GM18499 (cell line): Measurements from ENCODE around the gene OTOG.
"Not testable (repeated sequence)": the region's sequence is repeated elsewhere in the genome, so short reads cannot be mapped to it uniquely, and the experiment has no call there.

Source experiments
- ATAC-seq: cut with Tn5 transposase; IDR thresholded peaks from one replicate; pipeline ENCODE4 v1.9.1; 2021; ENCODE audit warnings: moderate number of reproducible peaks; ENCODE audit not compliant: insufficient read depth, unreplicated experiment

The OTOG gene

DNA sequence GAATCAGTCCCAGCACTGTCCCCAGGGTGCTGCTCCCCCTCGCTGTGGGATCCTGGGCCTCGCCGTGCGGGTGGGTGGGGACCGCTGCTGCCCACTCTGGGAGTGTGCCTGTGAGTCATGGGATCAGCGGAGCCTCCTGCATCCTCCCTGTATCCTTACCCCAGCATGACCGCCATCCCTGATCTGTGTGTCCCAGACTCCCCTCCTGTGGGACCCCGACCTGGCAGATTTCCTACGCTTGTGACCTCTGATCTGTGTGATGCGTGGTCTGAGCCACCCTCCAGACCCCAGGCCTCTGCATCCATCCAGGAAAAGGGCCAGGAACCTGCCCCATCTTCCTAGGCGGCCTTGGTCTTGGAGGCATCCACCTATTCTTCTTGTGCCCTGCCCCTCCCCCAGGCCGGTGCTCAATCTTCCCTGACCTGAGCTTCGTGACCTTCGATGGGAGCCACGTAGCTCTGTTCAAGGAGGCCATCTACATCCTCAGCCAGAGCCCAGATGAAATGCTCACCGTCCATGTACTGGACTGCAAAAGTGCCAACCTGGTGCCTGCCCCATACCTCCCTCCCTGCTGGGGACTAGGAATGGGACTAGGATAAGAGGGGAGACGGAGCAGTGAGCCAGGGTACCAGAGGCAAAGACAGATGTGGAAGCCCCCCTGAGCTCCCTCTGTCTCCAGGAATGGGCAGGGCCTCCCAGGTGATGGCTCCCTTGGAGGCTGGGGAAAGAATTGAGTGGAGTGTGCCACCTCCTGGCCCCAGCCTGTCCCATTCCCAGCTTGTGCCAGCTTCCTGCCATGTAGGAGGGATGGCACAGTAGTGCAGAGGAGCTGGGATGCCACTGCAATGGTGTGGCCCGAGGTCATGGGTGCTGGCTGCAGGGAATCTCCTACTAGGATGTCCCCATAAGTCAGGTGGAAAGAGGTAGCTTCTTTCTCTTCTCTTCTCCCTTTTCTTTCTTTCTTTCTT lies 65.4 kb downstream of the OTOG start:
- no peak for ATAC-seq

DNA sequence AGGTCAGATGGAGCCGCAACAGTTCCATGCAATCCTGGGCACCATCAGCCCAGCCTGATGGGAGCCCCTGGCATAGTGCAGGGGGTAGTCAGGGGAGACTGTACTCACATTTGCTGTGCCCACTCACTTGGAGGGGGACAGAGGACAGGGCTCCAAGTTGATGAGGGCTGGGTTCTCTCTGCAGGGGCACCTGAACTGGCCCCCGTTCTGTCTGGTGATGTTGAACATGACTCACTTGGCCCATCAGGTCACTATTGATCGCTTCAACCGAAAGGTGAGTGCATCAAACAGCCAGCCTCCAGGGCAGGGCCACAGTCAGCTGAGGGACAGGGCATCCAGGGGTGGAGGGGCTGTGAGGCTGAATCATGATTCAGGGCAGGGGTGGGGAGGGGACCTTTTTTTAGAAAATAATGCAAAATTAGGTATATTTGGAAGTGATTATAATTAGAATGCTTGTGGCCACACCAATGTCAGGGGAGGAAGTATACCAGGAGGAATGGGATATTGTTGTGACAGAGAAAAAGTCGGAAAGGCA lies 66.4 kb downstream of the OTOG start:
- no peak for ATAC-seq

DNA sequence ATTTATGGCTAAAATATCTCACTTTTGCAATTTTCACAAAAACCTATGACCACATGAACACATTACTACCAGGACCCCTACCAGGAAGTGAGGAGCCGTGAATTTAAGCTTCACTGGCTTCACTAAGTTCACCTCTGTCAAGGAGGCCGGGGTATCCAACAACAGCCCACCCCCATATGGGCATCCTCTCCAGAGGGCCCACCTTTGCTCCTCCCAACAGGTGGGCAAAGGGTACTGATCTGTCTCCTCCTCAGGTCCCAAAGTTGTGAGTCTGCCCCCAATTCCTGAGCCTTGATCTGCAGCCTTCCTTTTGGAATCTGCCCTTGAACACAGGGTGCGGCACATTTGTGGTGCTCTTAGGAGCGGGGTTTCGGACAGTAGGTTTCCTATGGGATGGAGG lies 66.9 kb downstream of the OTOG start:
- no peak for ATAC-seq

DNA sequence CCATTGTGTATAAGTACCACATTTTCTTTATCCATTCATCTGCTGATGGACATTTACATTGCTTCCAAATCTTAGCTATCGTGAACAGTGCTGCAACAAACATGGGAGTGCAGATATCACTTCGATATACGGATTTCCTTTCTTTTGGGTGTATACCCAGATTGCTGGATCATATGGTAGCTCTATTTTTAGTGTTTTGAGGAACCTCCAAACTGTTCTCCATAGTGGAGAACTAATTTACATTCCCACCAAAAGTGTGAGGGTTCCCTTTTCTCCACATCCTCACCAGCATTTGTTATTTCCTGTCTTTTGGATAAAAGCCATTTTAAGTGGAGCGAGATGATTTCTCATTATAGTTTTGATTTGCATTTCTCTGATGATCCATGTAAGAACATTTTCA lies 75.7 kb downstream of the OTOG start:
- ATAC-seq, result not testable (repeated sequence)

DNA sequence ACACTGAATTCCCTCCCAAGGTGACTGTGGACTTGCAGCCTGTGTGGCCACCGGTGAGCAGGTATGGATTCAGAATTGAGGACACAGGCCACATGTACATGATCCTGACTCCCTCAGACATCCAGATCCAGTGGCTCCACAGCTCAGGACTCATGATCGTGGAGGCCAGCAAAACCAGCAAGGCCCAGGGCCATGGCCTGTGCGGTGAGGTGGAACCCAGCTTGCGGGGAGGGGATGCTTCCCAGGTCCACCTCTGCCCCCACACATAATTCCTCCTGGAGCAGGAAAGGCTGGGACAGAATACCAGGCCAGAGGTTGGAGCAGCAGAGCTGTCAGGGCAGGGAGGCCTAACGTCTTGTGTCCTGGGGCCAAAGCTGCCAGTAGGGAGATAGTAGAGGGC lies 82.1 kb downstream of the OTOG start:
- ATAC-seq, result no peak

DNA sequence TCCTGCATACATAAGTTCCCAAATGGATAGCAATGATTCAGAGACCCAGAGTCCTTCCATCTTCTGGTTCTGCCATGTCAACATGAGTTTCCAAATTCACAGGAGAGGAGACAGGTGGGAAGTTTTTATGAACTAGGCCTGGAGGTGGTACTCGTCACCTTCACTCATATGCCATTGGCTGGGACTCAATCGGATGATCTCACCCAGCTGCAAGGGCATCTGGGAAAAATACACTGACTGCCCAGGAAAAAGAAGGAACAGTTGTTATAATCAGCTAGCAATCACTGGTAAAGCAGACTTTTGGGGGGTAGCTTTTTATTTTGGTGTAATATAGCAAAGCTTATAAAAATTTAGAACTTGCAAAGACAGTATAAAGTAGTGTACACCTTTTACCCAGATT lies 83.9 kb downstream of the OTOG start:
- ATAC-seq, result no peak

DNA sequence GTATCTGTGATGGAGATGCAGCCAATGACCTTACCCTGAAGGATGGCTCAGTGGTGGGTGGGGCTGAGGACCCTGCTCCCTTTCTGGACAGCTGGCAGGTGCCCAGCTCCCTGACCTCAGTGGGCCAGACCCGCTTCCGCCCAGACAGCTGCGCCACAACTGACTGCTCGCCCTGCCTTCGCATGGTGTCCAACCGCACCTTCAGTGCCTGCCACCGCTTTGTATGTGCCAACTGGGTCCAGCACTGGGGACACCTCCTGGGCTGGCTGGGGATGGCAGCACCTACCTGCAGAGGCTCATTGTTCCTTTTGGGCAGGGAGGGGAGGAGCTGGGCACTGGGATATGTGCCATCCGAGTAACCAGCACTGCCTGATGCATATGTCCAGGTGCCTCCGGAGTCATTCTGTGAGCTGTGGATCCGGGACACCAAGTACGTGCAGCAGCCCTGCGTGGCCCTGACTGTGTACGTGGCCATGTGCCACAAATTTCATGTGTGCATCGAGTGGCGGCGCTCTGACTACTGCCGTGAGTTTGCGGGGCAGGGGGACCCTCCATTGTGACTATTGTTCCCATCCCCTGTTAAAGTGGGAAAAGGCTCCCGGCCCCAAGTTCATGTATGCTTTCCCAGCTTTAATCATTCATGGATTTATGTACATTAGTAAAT lies 84.8 kb downstream of the OTOG start:
- no peak for ATAC-seq

DNA sequence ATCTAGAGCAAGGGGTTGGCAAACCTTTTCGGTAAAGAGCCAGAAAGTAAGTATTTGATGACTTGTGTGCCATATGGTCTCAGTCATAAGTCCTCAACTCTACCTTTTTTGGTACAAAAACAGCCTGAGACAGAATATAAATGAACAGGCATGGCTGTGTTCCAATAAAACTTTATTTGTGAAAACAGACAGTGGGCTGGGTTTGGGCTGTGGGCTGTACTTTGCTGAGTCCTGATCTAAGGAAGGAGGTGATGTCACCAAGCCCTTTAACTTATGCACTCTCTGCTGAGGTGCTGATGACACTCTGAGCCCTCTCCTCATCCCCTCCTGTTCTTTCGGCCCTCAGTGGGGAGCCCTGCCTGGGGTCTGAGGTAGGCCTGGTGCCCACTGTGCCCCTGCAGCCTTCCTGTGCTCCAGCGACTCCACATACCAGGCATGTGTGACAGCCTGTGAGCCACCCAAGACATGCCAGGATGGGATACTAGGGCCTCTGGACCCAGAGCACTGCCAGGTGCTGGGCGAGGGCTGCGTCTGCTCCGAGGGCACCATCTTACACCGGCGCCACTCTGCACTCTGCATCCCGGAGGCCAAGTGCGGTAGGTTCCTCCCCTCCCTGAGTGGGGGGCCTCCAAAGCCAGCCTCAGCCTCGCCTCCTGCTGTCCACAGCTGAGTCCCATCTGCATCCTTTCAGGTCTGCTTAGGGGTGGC lies 86.4 kb downstream of the OTOG start:
- ATAC-seq, result no peak

DNA sequence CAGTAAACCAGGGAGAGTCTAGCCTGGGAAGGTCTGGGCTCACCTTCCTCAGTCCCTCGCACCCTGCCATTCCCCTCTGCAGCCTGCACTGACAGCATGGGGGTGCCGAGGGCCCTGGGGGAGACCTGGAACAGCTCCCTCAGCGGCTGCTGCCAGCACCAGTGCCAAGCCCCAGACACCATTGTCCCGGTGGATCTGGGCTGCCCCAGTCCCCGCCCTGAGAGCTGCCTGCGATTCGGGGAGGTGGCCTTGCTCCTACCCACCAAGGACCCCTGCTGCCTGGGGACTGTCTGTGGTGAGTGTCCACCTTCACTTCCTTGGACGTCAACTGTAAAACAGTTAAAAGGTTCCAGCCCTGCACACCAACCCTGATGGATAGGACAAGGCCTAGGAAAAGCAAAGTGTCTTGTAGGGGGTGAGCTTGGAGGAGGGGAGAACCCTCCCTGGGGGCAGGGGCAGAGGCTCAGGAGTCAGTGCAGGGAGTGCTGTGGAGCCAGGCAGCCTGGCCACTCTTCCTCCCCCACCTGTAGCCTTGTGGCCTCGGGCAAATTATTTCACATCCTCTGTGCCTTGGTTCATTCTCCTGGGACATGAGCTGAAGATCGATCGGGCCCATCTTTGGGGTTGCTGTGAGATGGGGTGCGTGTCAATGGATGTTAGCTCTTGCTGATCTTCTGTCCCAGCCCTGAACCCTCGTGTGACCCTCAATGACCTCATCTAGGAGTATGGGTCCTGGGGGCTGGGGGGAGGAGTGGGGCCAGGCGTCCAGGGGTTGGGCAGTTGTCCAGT lies 87.1 kb downstream of the OTOG start:
- no peak for ATAC-seq

DNA sequence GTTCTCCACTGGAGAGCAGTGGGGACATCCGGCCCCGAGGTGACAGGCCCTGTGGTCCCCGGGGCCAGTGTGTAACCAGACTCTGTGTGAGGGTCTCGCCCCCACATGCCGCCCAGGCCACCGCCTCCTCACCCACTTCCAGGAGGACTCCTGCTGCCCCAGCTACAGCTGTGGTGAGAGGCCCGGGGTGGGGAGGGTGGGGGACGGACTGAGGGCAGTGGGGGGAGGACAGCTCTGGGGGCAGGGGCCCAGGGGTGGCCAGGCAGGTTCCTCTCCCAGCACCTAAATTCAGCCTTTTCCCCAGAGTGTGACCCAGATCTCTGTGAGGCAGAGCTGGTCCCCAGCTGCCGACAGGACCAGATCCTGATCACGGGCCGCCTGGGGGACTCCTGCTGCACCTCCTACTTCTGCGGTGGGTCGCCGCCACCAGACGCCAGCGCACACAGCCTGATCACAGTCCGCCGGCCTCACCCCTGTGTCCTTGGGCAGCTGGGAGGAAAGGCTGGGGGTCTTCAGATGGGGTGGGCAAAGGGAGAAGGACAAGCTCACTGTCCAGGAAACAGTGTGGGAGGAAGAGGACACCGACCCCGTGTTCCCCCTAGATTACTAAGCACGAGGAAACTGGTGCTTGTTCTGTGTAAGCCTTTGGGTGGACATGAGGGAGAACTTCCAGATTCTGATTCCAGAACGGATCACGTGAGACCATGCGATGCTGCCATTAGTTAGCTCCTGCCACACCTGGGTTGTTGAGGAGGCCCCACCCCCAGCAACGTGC lies 87.9 kb downstream of the OTOG start:
- no peak for ATAC-seq

DNA sequence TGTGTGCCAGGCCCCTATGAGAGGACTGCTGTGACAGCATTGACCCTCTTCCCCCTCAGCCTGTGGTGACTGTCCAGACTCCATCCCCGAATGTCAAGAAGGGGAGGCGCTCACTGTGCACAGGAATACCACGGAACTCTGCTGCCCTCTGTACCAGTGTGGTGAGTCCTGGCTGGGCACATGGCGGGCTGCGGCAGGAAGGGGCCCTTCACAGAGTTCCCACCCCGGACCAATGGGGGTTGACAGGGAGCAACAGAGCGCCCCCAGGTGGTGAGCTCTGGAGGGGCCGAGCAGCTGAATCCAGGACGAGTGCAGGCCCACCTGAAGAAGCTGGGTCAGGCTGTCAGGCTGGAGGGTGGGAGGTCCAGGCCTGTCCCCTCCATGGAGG lies 88.5 kb downstream of the OTOG start:
- no peak for ATAC-seq

DNA sequence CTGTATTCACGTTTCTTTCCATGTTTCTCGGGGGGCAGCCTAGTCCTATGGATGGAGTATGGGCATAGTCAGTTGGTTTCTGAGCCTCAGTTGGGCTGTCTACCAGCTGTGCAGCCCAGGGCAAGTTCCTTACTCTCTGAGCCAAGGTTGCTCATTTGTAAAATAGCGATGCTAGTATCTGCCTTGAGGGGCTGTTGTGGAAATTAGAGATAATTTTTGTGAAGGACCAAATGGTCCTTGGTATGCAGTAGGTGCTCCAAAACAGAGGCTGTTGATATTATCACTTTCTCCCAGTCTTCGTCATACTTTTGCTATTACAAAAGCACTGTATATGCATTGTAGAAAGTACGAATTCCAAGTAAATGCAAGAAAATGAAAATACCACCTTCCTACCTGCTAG lies 89.7 kb downstream of the OTOG start:
- ATAC-seq, result no peak

DNA sequence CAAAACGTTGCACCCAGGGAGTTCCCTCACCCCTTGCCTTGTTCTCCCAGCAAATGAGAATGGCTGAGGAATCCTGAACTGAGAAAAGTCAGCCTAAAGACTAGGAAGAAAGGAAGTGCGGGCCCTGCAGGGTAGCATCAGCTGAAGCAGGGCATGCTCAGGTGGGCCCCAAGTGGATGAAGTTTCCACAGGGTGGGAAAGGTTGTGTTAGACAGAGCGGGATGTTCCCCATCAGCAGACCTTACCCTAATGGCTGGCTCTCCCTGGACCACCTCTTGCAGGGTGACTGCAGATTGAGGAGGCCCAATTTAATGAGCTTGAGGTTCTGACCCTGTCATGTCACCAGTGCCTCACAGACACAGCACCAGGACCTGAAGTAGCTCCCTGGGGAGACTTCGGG lies 90.8 kb downstream of the OTOG start:
- no peak for ATAC-seq

DNA sequence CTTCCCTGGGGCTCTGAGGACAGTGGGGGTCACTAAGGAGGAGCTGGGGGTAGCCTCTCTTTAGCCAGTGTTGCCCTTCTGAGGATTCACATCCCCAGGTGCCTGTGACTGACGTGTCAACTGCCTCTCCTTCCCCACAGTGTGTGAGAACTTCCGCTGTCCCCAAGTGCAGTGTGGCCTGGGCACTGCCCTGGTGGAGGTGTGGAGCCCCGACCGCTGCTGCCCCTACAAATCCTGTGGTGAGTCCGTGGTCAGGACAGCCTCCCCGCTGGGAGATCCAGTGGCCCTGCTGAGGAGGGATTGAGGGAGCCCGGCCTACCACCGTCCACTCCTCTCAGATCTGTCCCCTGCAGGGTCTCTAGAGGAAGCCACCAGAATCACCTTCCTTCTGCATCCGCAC lies 91.3 kb downstream of the OTOG start:
- no peak for ATAC-seq

DNA sequence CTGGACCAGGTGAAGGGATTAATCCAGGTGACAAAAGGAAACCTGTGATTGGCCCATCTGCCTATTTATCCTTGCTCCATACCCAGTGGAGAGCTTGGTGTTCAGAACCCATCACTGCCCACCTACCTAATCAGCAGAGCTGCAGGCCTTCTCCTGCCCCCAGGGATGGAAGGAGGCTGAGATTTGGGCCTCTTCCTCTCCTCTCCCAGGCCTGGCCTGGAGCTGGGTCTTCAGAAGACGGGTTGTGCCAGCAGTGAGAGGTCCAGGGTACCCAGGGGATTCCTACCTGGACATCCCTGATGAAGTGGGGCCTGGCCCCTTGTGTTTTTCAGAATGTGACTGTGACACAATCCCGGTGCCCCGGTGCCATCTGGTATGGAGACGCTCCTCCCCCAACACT lies 92.0 kb downstream of the OTOG start:
- ATAC-seq, result no peak

DNA sequence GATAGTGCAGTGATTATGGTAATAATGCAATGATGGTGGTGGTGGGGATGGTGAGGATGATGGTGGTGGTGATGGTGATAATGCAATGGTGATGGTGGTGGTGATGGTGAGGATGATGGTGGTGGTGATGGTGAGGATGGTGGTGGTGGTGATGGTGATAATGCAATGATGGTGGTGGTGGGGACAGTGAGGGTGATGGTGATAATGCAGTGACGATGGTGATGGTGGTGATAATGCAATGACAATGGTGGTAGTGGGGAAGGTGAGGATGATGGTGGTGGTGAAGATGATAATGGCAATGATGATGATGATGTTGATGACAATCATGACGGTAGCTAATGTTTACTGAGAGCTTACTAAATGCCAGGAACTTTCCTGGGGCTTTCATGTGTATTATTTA lies 92.7 kb downstream of the OTOG start:
- no peak for ATAC-seq

DNA sequence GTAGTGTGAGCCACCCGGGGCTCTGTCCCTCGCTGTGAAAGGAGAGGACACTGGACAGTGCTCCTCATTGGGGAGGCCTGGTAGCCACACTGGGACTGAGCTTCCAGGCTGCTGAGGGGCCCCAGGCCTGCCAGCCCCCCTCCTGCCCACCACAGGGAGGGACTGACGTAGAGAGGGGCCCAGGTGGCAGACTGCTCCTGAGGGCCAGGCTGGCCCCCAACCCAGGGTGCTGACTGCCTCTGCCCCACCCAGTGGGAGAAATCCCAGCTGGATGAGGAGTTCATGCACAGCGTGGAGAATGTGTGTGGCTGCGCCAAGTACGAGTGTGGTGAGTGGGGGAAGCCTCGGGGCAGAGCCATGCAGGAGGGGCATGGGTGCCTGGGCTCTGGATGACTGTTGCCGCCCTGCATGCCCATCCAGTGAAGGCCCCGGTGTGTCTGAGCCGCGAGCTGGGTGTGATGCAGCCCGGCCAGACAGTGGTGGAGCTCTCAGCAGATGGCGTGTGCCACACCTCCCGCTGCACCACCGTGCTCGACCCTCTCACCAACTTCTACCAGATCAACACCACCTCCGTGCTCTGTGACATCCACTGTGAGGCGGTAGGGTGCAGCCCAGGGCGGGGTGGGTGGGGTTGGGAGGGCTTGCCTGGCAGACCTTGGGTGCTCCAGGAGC lies 93.6 kb downstream of the OTOG start:
- ATAC-seq, result no peak

DNA sequence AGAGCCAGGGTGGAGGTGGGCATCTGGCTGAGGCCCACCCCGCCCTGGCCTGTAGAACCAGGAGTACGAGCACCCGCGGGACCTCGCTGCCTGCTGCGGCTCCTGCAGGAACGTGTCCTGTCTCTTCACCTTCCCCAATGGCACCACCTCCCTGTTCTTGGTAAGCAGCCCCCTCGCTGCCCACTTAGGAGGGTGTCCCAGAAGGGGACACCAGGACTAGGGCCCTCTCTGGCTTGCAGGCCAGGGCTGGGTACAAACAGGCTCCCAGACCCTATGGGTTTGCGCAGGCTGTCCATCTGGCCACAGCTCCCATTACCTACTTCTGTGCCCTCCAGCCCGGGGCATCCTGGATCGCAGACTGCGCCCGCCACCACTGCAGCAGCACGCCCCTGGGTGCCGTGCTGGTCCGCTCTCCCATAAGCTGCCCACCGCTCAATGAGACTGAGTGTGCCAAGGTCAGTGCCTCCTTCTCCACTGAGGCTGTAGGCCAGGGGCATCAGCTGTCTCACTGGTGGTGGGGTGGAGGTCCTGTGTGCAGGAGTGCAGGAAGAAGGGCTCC lies 94.8 kb downstream of the OTOG start:
- no peak for ATAC-seq

DNA sequence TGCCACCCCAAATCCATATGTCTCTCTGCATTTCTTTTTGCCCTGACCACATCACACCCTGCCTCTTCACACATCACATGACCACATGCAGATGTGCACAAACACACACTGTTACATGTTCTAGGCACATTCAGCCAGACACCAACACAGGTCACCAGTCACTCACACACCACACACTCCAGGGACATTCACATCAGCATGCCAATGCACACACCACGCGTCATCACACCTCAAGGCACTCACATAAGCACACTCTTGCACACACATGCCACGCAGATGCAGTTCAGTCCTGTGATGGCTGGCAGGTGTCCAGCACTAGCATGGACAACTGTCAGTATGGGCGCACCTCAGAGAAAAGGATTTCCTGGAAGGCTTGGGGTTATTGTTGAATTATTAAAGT lies 95.3 kb downstream of the OTOG start:
- no peak for ATAC-seq
